Muscle of back (tissue), 11 donors: ENCODE data around the gene TIE1. TPM values are rescaled to one million over a fixed set of nuclear protein-coding genes. Genes with fewer than 3 reads are reported as not detected.

ENCODE experiments used
- DNase-seq, 3 donors: peaks; one replicate each; pipeline versions ENCODE4 v3.0.0 to v3.0.0-alpha.2; 2013
- polyA plus RNA-seq, 10 donors: library from polyadenylated mRNA; unstranded; fragments of 120-200 nt; gene quantifications; one replicate each; pipeline ENCODE4 v1.2.1, GENCODE V29; 2013; ENCODE audit not compliant: insufficient read length in 10 of 10

TIE1 gene
- polyA plus RNA-seq, 10 donors = 29.3 to 58.5 (median 42.2) TPM

GRCh38 chr1:43272576-43273571 lies 27.9 kb upstream of the TIE1 start:
- DNase-seq = no peak

- no peak for DNase-seq
Measured at GRCh38 chr1:43273708-43274107, 27.1 kb upstream of the TIE1 start.

GRCh38 chr1:43274125-43274803 lies 26.5 kb upstream of the TIE1 start:
- DNase-seq = peak in 2 of 3 donors; percentile 13 to 28

- DNase-seq = no peak
Measured at GRCh38 chr1:43274804-43275180, 26.0 kb upstream of the TIE1 start.

GRCh38 chr1:43275826-43276620 lies 24.8 kb upstream of the TIE1 start:
- no peak for DNase-seq

GRCh38 chr1:43276673-43277072 lies 24.1 kb upstream of the TIE1 start:
- DNase-seq = no peak

- no peak for DNase-seq
Measured at GRCh38 chr1:43277116-43277876, 23.5 kb upstream of the TIE1 start.

- no peak for DNase-seq
Measured at GRCh38 chr1:43279161-43279560, 21.6 kb upstream of the TIE1 start.

- no peak for DNase-seq
Measured at GRCh38 chr1:43279666-43280065, 21.1 kb upstream of the TIE1 start.

- DNase-seq = no peak
Measured at GRCh38 chr1:43280692-43281091, 20.1 kb upstream of the TIE1 start.

GRCh38 chr1:43282220-43283195 lies 18.3 kb upstream of the TIE1 start:
- no peak for DNase-seq

GRCh38 chr1:43284065-43284464 lies 16.7 kb upstream of the TIE1 start:
- DNase-seq = no peak

- no peak for DNase-seq
Measured at GRCh38 chr1:43284546-43285110, 16.2 kb upstream of the TIE1 start.

- no peak for DNase-seq
Measured at GRCh38 chr1:43285269-43285990, 15.4 kb upstream of the TIE1 start, which contains the start of gene C1orf210. Gene C1orf210 (minus strand): TSS chr1:43285581. CDS start chr1:43283270, 2,311 bp downstream.

GRCh38 chr1:43286115-43286514 lies 14.7 kb upstream of the TIE1 start:
- no peak for DNase-seq

GRCh38 chr1:43286533-43286932 lies 14.2 kb upstream of the TIE1 start:
- no peak for DNase-seq

GRCh38 chr1:43288058-43288784 lies 12.6 kb upstream of the TIE1 start:
- no peak for DNase-seq
